ENCODE measurements around the gene LHFPL2.
A peak's percentile ranks its signal among the peaks of the same experiment; 100 is the strongest.

The LHFPL2 gene

DNA sequence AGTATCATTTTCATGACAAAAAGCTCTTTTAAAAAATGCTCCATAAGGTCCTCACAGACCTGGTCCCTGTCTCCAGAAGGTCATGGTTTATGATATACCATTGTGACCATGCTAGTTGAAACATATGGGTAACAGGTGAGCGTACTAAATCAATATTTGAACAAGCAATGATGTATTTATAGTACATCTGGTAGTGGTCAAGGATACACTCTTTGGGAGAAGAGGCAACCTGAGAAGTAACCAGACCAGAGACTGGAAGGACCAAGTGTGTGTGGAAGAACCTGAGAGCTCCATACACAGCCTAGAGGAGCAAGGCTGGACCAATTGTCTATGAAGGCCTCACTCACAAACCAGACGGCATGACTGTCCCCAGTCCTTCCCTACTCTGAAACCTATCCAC is 55.1 kb downstream of the LHFPL2 start:
- no peak for DNase-seq

DNA sequence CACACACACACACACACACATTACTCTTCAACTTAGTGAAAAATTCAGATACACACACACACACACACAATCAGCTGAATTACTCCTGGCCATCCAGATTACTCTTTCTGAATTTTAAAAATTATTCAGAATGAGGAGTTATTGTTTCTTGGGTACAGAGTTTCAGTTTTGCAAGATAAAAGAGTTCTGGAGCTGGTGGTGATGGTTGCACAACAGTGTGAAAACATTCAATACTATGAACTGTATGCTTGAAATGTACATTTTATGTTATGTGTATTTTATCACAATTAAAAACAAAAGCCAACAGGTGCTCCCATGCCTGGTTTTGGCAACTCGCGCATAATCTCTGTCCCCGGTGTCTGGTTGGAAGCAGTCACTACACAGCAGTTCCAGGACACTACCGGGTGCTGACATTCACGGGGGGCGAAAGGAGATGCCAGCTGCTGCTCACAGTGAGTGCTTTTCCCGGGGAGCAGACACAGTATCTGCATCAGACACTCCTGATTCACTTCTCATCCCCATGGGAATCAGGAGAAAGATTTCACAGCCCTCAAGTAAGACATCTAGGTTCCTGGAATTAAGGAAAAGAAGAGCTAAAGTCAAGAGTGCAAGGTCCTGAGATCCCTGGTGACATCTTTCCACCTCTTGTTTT is 55.7 kb downstream of the LHFPL2 start:
- no peak for DNase-seq

DNA sequence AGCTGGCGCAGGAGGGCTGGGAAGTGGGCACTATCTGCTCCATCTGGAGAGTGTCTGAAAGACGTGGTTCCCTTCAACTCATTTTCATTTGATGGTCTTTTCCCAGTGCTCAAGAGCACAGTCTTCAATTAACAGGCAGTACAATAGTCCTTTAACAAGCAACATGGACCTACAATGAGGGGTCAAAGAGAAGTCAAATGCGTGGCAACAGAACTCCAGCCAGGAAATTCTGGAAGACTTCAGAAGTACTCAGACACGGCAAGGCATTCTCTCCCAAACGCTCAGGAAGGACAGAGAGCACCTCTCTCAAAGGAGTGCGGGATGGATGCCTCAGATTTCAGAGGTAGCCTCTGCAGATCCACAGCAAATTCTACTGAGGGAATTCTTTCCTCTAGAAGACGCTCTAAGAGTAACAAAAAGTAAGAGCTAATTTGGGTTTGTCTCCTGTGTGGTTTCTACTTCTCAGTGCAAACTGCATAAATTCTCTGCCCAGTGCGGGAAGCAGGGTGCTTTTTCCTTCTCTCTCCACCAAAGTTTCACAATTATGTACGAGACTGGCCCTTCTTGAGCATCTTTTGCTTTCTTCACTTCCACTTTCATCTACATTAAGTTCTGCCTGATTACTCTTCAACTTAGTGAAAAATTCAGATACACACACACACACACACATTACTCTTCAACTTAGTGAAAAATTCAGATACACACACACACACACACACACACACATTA is 56.4 kb downstream of the LHFPL2 start:
- no peak for DNase-seq

DNA sequence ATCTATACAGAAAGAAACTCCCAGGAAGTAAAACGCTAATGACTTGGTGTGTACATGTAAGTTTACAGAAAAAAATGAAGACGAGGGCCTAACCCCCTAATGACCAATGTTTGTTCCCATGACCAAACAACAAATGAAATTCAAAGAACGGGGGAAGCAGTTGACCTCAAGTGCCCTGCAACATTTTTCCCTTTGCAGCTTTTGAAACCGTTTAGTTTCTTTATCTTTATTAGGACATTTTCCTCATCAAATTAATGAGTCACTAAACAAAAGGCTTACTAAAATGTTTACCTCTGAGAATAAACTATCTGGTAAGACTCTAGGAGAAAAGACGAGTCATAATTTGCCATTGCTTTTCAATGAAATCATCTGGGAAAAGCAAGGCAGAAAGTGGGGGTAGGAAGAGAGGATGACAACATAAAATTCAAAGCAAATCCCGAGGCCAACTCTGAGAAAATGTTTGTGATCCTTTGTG is 57.4 kb downstream of the LHFPL2 start:
- DNase-seq: no peak

DNA sequence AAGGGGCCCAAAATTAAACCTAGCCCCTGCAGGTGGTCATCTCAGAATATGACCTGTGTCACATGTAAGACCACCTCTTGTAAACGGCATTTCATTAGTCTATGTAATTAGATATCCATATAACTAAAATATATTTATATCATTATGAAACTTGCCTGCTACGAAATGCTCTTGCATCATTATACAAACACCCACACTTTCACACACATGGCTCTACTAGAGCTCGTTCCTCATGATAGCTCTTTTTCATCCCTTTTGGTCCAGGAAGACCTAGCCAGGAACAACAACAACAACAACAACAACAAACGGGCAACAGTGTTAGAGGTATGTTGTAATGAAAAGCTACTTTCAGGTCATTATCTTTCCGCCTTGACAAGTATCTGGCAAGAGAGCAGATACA is 58.6 kb downstream of the LHFPL2 start:
- DNase-seq: no peak

DNA sequence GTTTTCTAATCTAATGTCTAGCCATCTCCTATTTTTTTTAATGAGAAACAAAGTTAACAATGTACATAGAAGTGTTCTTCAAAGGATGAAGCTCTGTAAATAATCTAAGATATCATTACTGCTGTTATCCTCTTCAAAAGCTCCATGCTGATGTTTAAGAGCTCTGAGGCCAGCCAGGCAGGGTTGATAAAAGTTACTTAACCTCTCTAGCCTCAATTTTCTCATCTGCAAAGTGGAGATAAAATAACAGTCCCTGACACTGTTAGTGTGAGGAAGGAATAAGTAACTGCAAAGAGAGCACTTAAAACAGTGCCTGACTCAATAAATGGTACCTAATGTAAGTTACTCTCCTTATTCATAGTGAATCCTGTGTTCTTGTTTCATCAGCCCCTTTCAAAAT is 60.1 kb downstream of the LHFPL2 start:
- no peak for DNase-seq

DNA sequence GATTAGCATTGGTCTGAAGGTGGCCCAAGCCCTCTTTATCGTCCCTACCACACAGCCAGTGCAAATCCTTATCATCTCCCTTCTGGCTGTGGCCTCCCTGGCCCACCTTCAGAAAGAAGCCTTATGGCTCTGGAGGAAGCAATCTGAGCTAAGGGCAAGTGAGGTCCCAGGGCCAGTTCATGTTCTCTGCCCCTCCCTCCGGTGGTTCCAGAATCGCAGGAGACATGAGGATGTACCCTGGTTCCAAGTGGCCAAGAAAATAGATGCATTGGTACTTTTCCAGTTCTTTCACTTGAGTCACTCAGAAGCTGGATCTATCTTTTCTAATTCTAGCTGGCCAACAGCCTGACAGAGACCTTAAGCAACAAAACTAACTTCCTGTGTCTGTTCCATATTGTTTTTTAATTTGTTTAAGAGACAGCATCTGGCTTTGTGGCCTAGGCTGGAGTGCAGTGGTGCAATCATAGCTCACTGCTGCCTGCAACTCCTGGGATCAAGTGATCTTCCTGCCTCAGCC is 60.7 kb downstream of the LHFPL2 start:
- DNase-seq: no peak

DNA sequence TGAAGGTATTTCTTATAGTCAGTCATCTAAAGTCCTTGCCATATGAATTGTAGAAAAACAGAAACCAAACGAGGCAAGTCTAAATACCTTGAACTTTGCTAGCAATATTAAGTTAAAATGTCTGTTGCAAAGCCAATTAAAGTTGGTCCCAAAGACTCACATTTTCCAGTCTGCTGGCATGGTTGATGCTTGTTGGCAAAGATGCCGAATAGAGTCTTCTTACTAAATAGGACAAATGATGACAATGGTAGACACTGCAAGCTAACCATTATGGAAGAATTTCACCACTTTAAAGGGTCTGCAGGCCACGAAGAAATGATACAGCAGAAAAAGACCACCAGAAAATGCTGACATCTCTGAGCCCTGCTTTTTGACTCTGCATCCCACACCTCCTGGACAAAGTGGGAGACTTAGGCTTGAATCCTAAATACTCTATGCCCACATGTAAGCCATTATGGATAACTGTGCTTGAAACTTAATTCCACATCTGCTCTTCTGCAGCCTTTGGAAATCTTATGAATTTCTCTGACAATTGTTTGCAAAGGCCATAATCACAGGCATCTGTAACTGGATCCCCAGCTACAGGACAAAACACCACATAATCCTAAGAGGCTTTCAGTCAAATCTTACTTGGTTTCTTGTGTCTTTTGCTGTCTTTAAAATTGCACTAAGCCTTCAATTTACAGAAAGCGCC is 61.3 kb downstream of the LHFPL2 start:
- no peak for DNase-seq

DNA sequence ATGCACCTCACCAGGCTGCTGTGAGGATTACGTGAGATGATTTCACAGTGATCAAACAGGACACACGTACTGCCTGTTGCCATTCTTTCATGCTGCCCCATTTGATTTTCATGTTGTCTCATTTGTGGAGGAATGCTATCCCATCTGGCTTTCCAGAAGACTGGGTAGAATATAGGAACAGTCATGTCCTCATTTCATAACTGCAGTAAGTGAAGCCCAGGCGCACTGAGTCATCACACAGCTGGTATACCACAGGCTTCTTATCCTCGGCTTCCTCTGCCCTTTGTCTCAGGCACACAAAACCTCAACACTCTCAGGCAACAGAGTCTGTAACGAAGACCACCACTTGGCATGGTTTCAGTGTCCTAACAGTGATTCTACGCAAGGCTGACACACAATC is 62.3 kb downstream of the LHFPL2 start:
- no peak for DNase-seq

DNA sequence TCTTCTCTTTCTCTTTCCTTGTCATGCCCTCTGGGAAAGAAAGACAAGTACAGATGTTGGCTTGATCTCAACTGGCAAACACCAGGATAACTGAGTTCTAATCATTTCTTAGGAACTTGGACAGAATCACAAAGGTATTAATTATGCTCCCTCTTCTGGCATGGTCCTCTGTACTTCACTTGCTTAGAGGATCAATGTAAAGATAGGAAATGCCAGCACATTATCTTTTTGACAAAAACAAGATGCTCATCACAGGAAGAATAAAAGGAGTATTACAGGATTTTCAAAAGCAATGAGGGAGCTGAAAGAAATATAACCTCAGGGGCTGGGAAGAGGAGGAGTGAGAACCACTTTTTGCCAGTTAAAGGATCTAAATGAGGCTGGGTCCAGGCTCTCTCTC is 70.6 kb downstream of the LHFPL2 start:
- no peak for DNase-seq

DNA sequence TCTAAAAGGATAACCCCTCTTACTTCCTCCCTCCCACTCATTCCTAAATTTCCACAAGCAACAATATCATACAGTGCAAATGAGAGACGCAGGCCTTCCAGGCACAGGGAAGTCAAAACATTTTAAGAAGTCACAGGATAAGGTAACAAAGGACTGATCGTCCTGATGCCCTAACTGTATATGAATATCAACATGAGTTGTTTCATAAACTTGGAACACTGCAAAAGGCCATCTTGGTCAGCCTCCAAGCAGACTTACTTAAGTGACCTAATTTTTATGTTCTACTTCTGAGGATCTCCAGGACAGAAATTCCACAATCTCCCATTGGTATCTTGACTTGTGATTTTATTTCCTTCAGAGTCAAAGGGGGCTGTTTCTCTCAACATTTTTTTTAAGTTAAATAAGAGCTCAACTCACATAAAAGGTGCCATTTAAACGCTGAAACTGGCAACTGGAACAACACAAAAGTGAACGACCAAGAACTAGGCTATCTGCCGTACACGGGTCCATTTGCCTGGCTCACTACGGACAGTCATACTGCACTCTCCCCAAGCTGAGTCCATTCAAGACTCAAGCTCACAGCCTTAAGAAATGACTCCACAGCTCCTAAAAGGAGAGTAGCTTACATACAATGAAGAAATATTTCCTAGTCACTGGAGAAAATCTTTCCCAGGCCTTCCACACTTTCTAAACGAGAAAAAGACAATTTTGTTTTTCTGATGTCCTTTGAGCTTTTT is 71.3 kb downstream of the LHFPL2 start:
- DNase-seq: no peak

DNA sequence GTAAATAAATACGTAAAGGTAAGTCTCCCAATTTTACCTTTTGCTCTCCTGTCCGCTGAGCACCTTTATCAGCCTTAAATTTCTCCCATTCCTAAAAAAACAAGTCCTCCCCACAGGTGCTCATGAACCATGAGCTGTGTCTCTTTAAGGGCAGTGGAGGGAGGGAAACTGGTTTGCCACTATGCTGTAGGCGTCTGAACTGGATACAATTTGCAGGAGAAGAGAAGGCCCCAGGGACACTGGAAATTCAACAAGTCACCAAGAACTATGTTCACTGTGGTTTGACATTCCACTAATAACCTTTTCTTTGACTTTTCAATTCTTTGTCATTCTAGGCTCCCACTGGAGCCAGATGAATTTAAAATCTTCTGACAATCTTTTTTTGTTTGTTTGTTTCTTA is 72.2 kb downstream of the LHFPL2 start:
- no peak for DNase-seq

DNA sequence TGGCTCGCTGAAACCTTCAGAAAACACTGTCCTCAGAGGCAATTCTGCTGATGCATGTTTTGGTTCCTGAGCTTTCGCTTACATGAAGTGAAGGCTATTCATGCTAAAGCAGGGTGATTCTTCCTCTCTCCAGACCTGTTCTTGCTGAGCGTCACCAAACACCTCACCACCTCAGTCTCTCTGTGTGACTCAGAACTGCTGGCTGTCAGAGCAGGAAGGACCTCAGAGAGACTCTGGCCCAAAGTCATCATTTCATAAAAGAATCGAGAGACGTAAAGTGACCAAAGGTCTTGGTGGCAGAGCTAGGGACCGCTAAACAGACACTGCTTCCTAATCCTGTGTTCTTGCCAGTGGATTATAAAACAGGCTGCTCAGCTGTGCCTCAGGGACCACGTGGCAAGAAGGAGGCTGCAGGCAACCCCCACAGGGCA is 73.8 kb downstream of the LHFPL2 start:
- DNase-seq: no peak

DNA sequence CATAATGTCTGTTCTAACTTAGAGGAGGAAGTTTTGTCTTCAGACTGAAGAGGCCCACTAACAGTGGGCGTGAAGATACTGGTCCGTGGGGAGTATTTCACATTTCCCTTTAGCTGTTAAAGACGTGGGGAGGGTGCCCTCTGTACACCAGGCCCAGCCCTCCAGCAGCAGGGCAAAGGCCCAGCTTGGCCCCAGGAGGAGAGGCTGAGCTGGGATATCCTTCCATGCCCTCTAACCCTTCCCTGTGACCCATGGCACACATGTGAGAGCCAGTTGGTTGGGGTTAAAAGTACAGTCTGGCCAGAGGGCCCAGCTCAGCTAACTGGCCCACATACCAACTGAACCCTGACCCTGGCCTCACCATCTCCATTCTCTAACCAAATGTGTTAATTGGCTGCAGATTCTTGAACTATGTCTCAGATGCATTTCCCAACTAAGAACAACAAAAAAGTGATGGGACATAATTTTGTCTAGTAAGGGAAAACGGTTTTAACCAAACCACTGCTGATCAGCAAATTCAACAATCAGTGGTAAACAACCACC is 74.4 kb downstream of the LHFPL2 start:
- no peak for DNase-seq

DNA sequence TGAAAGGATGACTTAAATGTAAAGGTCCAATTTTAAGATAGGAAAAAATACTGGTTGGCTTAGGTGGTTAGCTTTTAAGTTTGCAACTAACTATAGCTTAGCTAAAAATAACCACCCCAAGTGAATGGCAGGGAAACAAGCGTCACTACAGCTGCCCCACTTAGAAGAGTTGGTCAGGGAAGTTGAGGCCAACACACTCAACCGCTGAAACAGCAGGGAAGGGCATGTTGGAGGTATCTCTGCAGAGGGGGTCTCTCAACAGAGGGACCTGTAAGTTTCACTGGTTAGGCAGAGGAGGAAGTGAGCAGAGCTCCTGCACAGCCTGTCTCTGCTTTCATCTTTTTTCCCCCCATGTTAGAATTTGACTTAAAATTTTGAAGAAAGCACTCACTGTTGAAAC is 75.3 kb downstream of the LHFPL2 start:
- no peak for DNase-seq

DNA sequence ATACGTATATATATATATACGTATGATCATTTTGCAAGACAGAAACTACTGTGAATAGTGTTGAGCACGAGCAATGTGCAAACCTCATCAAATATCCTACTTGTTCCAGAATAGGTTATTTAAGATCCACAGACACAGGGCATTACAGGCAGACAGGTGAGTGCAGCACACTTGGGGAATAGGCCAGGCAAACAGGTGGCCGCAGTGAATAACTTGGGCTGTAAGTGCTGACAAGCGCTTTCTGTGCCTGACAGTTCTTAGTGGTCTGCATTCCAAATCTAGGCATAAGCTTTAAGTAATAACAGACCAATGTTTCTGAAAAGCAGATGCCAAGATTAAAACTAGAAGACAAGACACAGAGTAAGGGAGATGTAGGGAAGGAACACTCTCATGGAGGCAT is 77.9 kb downstream of the LHFPL2 start:
- no peak for DNase-seq

DNA sequence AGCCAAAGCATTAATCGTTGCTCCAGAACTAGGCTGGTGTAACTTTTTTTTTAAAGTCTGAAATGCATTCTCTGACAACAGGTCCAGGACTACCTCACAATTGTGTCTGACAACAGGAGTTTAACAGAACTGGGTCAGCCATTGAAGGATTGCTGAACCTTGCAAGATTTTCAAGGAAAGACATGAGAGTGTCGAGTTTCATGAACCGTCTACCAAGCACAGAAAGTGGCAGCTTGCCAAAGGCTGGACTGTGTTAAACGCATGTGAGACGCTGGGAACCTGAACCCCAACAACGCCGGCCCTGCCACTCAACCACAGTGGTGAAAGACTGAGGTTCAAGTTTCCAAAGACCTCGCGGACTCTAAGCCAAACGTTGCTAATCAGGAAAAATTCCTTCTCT is 79.1 kb downstream of the LHFPL2 start:
- DNase-seq: peak; percentile 5

DNA sequence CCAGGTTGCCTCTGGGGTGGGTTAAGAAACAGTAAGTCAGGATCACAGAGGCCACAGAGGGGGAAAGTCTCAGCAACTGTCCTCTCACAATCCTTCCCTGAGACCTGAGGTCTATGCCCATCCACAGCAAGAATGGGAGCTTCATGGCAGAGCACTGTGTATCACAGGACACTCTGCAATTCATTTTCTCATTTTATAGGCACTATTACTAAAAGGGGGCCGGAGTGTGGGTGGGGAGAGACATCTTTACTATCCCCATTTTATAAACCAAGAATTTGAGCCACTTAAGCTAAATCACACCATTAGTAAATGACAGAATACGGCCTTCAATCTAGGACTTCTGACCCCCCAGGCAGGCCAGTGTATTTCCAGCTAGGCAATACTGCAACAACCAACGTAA is 79.9 kb downstream of the LHFPL2 start:
- no peak for DNase-seq

DNA sequence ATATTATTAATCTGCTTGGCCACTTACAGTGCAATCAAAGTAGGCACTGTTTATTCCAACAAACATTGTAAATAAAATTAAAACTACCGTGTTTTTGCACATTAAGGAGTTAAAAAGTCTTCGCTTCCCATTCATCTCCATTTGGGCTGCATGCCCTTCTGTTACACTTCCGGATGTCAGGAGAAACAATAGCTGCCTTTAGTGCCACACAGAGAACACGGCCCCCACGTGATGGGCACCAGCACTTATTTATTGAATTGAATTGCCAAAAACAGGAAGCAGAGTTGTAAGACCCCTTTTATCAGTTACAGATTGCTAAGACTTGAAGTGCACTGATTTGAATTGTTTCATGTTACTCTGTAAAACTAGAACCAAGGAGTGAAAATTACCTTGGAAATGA is 80.4 kb downstream of the LHFPL2 start:
- DNase-seq: no peak

DNA sequence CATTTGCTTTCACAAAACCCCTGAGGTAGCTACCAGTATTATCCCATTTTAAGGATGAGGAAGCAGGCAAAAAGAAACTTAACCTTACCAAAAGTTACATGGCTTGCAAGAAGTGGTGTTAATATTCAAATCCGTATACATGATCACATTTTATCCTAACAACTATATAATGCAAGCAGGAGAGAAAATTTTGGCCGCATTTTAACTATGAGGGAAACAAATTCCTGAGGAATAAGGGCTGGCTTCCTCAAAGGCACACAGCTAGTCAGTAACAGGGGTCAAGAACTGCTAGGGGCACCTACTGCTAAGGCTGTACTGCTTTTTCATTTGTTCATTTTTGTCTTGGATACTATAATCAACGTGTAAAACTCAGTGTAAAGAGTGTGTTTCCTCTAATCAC is 81.0 kb downstream of the LHFPL2 start:
- DNase-seq: no peak

DNA sequence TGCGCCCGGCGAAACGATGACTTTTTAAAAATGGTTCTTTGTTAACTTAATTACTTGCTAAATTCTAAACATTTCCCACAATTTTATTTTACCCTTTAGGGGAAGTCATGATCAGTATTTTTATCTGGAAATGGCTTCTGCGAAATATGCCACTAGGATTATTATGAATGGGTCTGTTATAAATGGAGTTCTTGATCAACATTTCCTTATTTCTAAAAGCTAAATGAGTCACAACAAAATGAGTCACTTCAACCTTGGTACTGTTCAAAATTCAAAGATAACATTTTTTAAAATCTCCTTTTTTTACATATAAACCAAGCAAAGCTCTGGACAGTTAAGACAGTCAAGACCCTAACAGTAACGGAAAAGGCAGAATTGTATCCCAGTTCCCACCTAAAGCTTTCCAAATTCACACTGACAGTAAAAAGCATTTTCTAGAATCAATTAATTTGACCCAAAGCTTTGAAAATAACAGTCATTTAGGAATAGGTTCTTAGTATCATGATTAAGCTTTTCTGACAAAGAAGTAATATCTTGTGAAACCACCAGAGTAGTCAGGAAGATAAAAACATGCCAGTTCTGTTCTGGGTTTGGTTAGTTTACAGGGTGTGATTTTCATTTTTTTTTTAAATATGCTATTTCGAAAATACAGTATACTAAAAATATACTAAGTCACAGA is 81.7 kb downstream of the LHFPL2 start:
- no peak for DNase-seq

DNA sequence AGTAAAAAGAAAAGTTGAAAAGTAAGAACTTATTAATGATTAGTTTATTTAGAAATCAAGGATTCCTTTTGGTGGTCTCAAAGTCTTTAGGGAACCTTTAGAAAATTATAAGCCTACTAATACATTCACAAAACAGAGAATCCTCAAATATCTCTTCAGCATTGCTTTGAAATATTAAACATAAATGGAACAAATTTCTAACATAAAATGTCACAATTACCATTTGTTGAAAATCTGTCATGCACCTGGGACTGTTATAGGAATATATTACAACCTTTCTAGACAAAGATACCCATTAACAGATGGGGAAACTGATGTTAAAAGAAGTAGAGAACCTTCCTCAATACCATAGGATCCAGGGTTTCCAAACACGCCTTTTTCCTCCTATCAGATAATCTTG is 83.2 kb downstream of the LHFPL2 start:
- no peak for DNase-seq

Measured in NCI-H1092 treated with DMSO at 0.1 percent for 48 hours (cell line).